Sigmoid colon (tissue), 4 donors: ENCODE results near the gene MAEA.

Experiments used
- CTCF ChIP-seq, 4 experiments: fragments of 450-650 bp in 3 of 4; fragments of 200-600 bp in 1 of 4; IDR thresholded peaks; one replicate each; pipeline ENCODE4 v1.5.1; 2016 to 2019; ENCODE audit warnings: antibody characterized with exemption in 4 of 4, mild to moderate bottlenecking in 3 of 4, moderate library complexity in 2 of 4
- EP300 ChIP-seq, 4 donors: sonication (generic); formaldehyde crosslinking; IDR thresholded peaks; one replicate each; pipeline ENCODE4 v1.6.1; 2017; ENCODE audit warnings: antibody characterized with exemption in 4 of 4
- POLR2A ChIP-seq, 2 donors: fragments of 450-650 bp; IDR thresholded peaks; one replicate each; pipeline ENCODE4 v1.6.1; 2016; ENCODE audit warnings: antibody characterized with exemption in 2 of 2, mild to moderate bottlenecking in 2 of 2, moderate library complexity in 2 of 2
- POLR2AphosphoS5 ChIP-seq, 4 donors: sonication (generic); formaldehyde crosslinking; IDR thresholded peaks; one replicate each; pipeline ENCODE4 v1.6.1; 2017; ENCODE audit warnings: antibody characterized with exemption in 4 of 4

DNA sequence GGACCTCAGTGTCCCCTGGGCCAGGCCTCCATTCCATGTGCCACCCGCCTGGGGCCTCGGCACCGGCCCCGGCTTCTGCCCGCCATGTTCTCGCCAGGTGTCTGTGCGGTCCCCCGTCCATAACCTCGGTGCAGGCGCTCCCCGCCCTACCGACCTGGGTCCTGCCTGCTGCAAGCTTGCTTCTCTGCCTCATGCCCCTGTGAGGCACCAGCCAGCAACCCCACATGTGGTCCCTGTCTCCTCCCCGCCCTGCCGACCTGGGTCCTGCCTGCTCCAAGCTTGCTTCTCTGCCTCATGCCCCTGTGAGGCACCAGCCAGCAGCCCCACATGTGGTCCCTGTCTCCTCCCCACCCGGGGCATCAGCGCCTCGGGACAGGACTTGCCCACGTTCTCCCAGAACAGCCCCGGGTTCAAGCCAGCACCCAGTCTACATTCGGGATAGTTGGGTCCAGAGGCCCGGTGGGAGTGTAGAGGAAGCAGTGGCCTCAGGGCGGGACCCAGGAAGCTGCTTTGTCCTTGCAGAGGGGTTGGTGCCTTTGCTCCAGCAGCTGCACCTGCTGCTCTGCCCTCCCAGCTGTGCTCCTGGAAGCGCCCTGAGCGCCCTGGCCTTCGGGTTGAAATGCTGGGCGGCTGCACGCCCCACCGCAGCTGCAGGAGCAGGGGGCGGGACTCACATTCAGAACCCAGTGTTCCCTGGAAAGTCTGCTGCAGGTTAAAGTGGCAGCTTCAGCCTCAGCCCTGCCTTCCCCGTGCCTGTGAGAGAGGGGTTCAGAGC lies 37.2 kb downstream of the MAEA start:
- no peak for TF ChIP-seq CTCF (IDR thresholded peaks at IDR 0.05)
- TF ChIP-seq EP300 (IDR thresholded peaks at IDR 0.05): no peak
- no peak for TF ChIP-seq POLR2A (IDR thresholded peaks at IDR 0.05)
- no peak for TF ChIP-seq POLR2AphosphoS5 (IDR thresholded peaks at IDR 0.05)
